ENCODE results near the gene OR1J4. TPM values are rescaled to one million over a fixed set of nuclear protein-coding genes. Genes with fewer than 3 reads are reported as not detected.

OR1J4 gene, protein sequence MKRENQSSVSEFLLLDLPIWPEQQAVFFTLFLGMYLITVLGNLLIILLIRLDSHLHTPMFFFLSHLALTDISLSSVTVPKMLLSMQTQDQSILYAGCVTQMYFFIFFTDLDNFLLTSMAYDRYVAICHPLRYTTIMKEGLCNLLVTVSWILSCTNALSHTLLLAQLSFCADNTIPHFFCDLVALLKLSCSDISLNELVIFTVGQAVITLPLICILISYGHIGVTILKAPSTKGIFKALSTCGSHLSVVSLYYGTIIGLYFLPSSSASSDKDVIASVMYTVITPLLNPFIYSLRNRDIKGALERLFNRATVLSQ
- not detected in 2 replicates for total RNA-seq (ENCODE audit: low replicate concordance)

DNA sequence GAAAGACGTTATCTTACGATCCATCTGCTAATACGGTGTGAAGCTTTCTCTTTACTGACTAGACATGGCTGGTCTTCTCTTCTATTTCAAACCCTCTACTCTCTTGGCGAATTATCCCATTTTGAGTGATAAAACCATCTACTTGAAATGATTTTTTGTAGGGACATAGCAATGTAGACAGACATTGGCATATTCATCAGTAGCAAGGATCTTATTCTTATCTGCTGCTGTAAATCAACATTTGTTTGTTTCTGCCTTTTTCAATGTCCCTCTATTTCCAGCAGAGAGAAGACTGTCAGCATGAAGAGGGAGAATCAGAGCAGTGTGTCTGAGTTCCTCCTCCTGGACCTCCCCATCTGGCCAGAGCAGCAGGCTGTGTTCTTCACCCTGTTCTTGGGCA, at the start of gene OR1J4:
TSS of gene OR1J4 (plus strand) at position 301 of the 400 bp plus-strand sequence. CDS start at position 301, 0 bp downstream.
- H3K27ac Mint-ChIP-seq: no peak within 1 kb of the TSS
- H3K79me2 ChIP-seq (ENCODE audit: low read depth): no peaks in the 10 kb centered on the region
- no peak within 1 kb of the TSS for H3K9ac ChIP-seq
- H3K4me3 ChIP-seq: no peak within 1 kb of the TSS
- no peaks in the 10 kb centered on the region for H3K27me3 ChIP-seq
- no peaks in the 10 kb centered on the region for H3K36me3 ChIP-seq
- no peaks in the 10 kb centered on the region for H3K9me3 Mint-ChIP-seq
- no peak within 1 kb of the TSS for H3K4me2 ChIP-seq
- no peaks in the 10 kb centered on the region for H3K36me3 Mint-ChIP-seq
- no peaks in the 10 kb centered on the region for H3K4me1 ChIP-seq
- no peaks in the 10 kb centered on the region for H3F3A ChIP-seq (ENCODE audit: low read depth)
- TF ChIP-seq, protein P1, sequence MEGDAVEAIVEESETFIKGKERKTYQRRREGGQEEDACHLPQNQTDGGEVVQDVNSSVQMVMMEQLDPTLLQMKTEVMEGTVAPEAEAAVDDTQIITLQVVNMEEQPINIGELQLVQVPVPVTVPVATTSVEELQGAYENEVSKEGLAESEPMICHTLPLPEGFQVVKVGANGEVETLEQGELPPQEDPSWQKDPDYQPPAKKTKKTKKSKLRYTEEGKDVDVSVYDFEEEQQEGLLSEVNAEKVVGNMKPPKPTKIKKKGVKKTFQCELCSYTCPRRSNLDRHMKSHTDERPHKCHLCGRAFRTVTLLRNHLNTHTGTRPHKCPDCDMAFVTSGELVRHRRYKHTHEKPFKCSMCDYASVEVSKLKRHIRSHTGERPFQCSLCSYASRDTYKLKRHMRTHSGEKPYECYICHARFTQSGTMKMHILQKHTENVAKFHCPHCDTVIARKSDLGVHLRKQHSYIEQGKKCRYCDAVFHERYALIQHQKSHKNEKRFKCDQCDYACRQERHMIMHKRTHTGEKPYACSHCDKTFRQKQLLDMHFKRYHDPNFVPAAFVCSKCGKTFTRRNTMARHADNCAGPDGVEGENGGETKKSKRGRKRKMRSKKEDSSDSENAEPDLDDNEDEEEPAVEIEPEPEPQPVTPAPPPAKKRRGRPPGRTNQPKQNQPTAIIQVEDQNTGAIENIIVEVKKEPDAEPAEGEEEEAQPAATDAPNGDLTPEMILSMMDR (IDR thresholded peaks at IDR 0.05): no peak
- TF ChIP-seq EZH2 (IDR thresholded peaks at IDR 0.05): no peak
- TF ChIP-seq EZH2phosphoT487 (IDR thresholded peaks at IDR 0.05): no peak
- no peak within 1 kb of the TSS for H3K4me3 Mint-ChIP-seq
- no peak within 1 kb of the TSS for H3K27ac ChIP-seq
- H2AFZ ChIP-seq (replicated peaks): no peak within 1 kb of the TSS
- peaks cover 21% of the 10 kb centered on the region for H3K9me3 ChIP-seq (ENCODE audit: low read depth)
- H3K27me3 Mint-ChIP-seq (ENCODE audit: insufficient read depth, low read depth): peaks cover 6% of the 10 kb centered on the region
- no peaks in the 10 kb centered on the region for H4K20me1 ChIP-seq (ENCODE audit: low read depth)
- no peak for DNase-seq (ENCODE audit: low spot score)
- no peaks in the 10 kb centered on the region for H3K4me1 Mint-ChIP-seq

DNA sequence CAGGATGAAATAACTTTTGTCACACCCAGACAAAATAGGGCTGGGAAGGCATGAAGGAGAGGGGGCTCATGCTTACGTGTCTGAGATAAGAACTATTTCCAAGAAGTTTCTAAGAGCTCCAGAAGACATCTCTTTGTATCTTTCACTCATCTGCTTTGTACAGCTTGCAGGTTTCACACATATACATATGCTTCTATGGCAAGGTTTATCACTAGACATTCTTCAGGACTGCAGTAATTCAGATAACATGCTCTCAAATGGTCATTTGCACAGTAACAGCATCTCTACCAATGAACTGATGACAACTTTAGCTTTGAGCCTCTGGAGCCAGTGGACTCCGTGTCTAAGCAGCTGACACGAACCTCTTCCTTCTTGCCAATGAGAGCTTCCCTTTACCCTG, 44.4 kb upstream of the OR1J4 start:
- no peak overlapping the region for H3K4me2 ChIP-seq
- TF ChIP-seq, protein P1 (IDR thresholded peaks at IDR 0.05): no peak
- TF ChIP-seq EZH2 (IDR thresholded peaks at IDR 0.05) (no peak), EZH2phosphoT487 (IDR thresholded peaks at IDR 0.05) (no peak)

DNA sequence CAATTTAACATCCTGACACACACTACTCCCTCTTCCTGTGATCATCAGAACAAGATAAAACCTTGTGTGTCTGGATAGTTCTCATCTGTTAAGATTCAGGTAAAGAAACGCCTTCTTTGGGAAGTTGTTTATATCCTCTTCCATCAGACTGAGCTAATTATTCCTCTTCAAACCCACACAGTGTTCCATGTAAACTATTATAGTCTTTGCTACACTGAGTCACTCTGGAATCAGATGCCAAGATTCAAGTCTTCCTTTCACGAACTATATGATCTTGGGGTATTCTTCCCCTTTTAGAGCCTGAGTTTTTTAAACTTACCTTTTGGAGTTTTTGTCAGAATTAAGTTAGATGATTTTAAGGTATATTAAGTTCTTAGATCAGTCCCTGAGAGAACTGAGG, 43.2 kb upstream of the OR1J4 start:
- no peak overlapping the region for H3K27ac ChIP-seq
- no peaks in the 10 kb centered on the region for H3K4me1 ChIP-seq
- H2AFZ ChIP-seq (replicated peaks): no peak overlapping the region
- H3K9me3 Mint-ChIP-seq: no peaks in the 10 kb centered on the region
- no peak overlapping the region for H3K4me3 ChIP-seq
- no peaks in the 10 kb centered on the region for H3K4me1 Mint-ChIP-seq
- no peaks in the 10 kb centered on the region for H3K79me2 ChIP-seq (ENCODE audit: low read depth)
- no peak overlapping the region for H3K4me2 ChIP-seq
- DNase-seq (ENCODE audit: low spot score): no peak
- H3K27me3 Mint-ChIP-seq (ENCODE audit: insufficient read depth, low read depth): peaks cover 7% of the 10 kb centered on the region
- H3K4me3 Mint-ChIP-seq: no peak overlapping the region
- H3K9me3 ChIP-seq (ENCODE audit: low read depth): no peaks in the 10 kb centered on the region
- no peaks in the 10 kb centered on the region for H3K36me3 ChIP-seq
- no peaks in the 10 kb centered on the region for H3K36me3 Mint-ChIP-seq
- no peaks in the 10 kb centered on the region for H3K27me3 ChIP-seq
- no peak overlapping the region for H3K27ac Mint-ChIP-seq
- H4K20me1 ChIP-seq (ENCODE audit: low read depth): no peaks in the 10 kb centered on the region
- no peaks in the 10 kb centered on the region for H3F3A ChIP-seq (ENCODE audit: low read depth)
- no peak overlapping the region for H3K9ac ChIP-seq
- TF ChIP-seq EZH2 (IDR thresholded peaks at IDR 0.05) (no peak), EZH2phosphoT487 (IDR thresholded peaks at IDR 0.05) (no peak)
- TF ChIP-seq, protein P1 (IDR thresholded peaks at IDR 0.05): no peak

More for the DNA sequence above, 44.4 kb upstream of the OR1J4 start:
- Histone ChIP-seq H3K4me3 (no peak overlapping the region), H3K79me2 (ENCODE audit: low read depth) (no peaks in the 10 kb centered on the region), H4K20me1 (ENCODE audit: low read depth) (no peaks in the 10 kb centered on the region), H3K36me3 (no peaks in the 10 kb centered on the region), H3K27me3 (no peaks in the 10 kb centered on the region), H3K9ac (no peak overlapping the region), H3K9me3 (ENCODE audit: low read depth) (no peaks in the 10 kb centered on the region), H3F3A (ENCODE audit: low read depth) (no peaks in the 10 kb centered on the region), H3K27ac (no peak overlapping the region), H3K4me1 (no peaks in the 10 kb centered on the region), H2AFZ (replicated peaks) (no peak overlapping the region)
- Mint-ChIP-seq H3K27me3 (ENCODE audit: insufficient read depth, low read depth) (peaks cover 13% of the 10 kb centered on the region), H3K9me3 (peaks cover 3% of the 10 kb centered on the region), H3K36me3 (peaks cover 2% of the 10 kb centered on the region), H3K4me1 (no peaks in the 10 kb centered on the region), H3K4me3 (no peak overlapping the region), H3K27ac (no peak overlapping the region)
- no peak for DNase-seq (ENCODE audit: low spot score)

All from neural progenitor cell (in vitro differentiated cells).